Stromal cell of bone marrow (primary cell): ENCODE data around the gene C1QTNF8.

Experiments used
- DNase-seq: peaks from one replicate; pipeline ENCODE4 v3.0.0-alpha.2; 2012; ENCODE audit warnings: low read depth

Gene C1QTNF8

GRCh38 chr16:1127971-1128715, 32.1 kb upstream of the C1QTNF8 start:
- DNase-seq: no peak

- DNase-seq: no peak
Observed at GRCh38 chr16:1127101-1127500, 31.1 kb upstream of the C1QTNF8 start.

- no peak for DNase-seq
Observed at GRCh38 chr16:1126586-1126985, 30.5 kb upstream of the C1QTNF8 start.

- DNase-seq: no peak
Observed at GRCh38 chr16:1126044-1126443, 30.0 kb upstream of the C1QTNF8 start.

- no peak for DNase-seq
Observed at GRCh38 chr16:1125471-1125870, 29.4 kb upstream of the C1QTNF8 start.

- DNase-seq: no peak
Observed at GRCh38 chr16:1124795-1125194, 28.8 kb upstream of the C1QTNF8 start.

- no peak for DNase-seq
Observed at GRCh38 chr16:1124291-1124690, 28.2 kb upstream of the C1QTNF8 start.

- DNase-seq: no peak
Observed at GRCh38 chr16:1123525-1124230, 27.6 kb upstream of the C1QTNF8 start.

- DNase-seq: no peak
Observed at GRCh38 chr16:1122398-1122765, 26.3 kb upstream of the C1QTNF8 start.

- no peak for DNase-seq
Observed at GRCh38 chr16:1121601-1122397, 25.8 kb upstream of the C1QTNF8 start.

GRCh38 chr16:1121009-1121408, 25.0 kb upstream of the C1QTNF8 start:
- no peak for DNase-seq

GRCh38 chr16:1120577-1120941, 24.5 kb upstream of the C1QTNF8 start:
- no peak for DNase-seq

GRCh38 chr16:1119766-1120576, 23.9 kb upstream of the C1QTNF8 start:
- no peak for DNase-seq

GRCh38 chr16:1119129-1119528, 23.1 kb upstream of the C1QTNF8 start:
- DNase-seq: no peak

- no peak for DNase-seq
Observed at GRCh38 chr16:1117926-1118325, 21.9 kb upstream of the C1QTNF8 start.

- DNase-seq: no peak
Observed at GRCh38 chr16:1117176-1117900, 21.3 kb upstream of the C1QTNF8 start.

- DNase-seq: no peak
Observed at GRCh38 chr16:1116693-1117077, 20.6 kb upstream of the C1QTNF8 start.

- DNase-seq: no peak
Observed at GRCh38 chr16:1113889-1114526, 18.0 kb upstream of the C1QTNF8 start.

- DNase-seq: no peak
Observed at GRCh38 chr16:1113489-1113888, 17.4 kb upstream of the C1QTNF8 start.

GRCh38 chr16:1112506-1113184, 16.6 kb upstream of the C1QTNF8 start:
- no peak for DNase-seq
